Measurements from ENCODE around the gene CDKN2AIPNL.
A peak's percentile ranks its signal among the peaks of the same experiment; 100 is the strongest.
"Not testable (repeated sequence)": the region's sequence is repeated elsewhere in the genome, so short reads cannot be mapped to it uniquely, and the experiment has no call there.

CDKN2AIPNL gene

DNA sequence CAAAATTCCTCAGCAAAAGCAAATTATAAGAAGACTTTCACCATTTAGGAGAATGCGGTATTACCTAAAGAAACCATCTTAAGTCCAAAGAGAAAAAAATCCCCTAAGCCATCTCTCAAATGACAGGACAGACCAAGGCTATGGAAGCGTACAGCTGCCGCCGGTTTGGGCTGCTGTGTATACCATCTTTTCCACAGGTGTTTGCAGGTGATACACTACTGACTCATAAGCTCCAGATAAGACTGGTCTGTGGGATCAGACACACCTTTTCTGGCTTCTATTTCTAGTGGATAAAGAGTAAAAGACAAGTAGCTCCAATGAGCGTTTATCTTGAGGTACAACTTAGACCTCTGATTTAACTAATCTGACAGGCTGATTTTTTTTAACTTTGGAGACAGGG, 7.7 kb downstream of the CDKN2AIPNL start:
- DNase-seq (ENCODE audit: low read depth in 1 of 2, low spot score in 1 of 2): no peak

DNA sequence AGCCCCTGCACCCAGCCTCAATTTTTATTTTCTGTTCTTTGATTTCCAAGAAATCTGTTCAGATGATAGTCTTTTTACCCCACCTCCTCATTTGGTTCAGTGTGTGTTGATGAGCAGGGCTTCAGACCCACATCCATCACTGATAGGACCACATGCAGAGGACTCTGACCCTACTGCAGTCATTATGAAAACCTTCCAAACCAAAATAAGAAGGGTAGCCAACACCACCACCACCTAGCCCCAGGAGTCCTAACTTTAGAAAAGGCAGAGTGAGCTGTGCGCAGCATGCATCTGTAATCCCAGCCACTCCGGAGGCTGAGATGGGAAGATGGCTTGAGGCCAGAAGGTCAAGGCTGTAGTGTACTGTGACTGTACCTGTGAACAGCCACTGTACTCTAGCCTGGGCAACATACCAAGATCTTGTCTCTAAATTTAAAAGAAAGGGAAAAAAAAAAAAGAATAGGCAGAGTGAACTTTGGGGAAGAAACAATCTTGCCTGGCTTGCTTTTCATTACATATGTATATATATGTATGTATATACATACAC, 13.0 kb downstream of the CDKN2AIPNL start:
- DNase-seq (ENCODE audit: low read depth in 1 of 2, low spot score in 1 of 2): no peak

DNA sequence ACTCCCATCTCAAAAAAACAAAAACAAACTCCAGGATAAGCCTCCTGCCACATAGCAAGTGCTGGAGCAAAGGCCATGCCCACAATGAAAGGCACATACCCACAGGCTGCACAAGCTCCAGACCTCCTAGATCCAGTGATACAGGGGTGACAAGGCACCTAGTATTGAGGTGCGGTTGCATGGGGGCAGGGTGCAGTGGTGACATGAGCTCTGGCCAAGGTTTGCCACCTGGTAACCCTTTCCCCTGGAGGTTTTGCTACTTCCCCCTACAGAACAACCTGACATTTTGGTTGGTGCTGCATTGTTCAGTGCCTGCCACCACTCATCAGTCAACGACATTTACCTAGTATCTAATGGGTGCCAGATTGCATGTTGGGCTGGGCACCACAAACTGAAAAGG, 14.5 kb downstream of the CDKN2AIPNL start:
- DNase-seq (ENCODE audit: low read depth in 1 of 2, low spot score in 1 of 2): no peak

DNA sequence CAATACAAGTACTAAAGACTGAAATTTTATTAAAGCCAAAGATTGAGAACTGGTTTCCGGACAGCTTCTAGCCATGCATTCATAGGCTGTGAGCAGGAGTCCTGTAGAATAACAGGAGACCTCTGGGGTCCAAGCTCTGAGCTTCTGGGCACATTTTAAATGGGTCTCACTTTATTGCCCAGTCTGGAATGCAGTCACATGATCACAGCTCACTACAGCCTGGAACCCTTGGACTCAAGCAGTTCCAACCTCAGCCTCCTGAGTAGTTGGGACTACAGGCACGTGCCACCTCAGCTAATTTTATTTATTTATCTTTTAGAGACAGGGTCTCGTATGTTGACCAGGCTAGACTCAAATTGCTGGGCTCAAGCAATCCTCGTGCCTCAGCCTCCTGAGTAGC, 15.4 kb downstream of the CDKN2AIPNL start:
- DNase-seq (ENCODE audit: low read depth in 1 of 2, low spot score in 1 of 2): no peak

DNA sequence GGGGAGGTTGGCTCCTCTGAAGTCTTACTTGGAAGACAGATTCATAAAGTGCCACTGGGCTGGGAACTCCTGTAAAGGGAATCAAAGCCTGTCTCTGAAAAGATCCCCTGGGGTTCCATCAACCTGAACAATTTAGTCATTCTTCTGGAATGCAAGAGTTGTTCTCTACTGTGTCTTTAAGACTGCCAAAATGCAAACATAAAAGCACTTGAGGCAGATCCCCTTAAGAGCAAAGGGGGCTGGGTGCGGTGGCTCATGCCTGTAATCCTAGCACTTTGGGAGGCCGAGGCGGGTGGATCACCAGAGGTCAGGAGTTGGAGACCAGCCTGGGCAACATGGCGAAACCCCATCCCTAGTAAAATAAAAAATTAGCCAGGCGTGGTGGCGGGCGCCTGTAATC, 16.7 kb downstream of the CDKN2AIPNL start:
- no peak for DNase-seq (ENCODE audit: low read depth in 1 of 2, low spot score in 1 of 2)

DNA sequence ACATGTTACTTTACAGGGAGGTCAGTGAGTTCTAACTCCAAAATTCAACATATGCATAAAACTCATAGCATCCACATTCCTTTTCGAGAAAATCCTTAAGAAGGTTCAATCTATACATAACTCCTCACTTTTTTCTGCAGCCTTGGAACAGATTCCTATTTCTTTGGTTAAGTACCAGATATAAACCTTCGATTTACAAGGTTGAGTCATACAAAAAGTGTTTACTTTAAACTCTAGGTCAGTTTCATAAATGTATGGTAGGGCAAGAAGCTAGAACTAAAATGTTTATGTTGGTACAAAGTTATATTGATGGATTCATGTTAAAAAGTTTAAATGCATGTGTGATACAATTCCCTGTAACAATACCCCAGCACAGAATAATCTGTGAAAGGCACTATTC, 19.4 kb downstream of the CDKN2AIPNL start:
- no peak for DNase-seq (ENCODE audit: low read depth in 1 of 2, low spot score in 1 of 2)

DNA sequence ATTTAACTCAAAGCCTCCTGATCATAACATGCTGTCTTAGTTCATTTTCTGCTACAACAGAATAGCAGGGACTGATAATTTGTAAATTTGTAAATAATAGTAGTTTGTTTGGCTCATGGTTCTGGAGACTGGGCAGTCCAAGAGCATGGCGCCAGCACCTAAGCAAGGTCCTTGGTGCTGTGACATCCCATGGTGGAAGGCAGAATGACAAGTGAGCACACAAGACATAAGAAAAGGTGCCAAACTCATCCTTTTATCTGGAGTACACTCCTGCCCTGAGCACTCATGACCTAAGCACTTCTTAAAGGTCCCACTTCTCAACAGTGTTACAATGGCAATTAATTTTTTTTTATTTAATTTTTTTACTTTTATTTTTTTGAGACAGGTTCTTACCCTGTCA, 24.2 kb downstream of the CDKN2AIPNL start:
- no peak for DNase-seq (ENCODE audit: low read depth in 1 of 2, low spot score in 1 of 2)

DNA sequence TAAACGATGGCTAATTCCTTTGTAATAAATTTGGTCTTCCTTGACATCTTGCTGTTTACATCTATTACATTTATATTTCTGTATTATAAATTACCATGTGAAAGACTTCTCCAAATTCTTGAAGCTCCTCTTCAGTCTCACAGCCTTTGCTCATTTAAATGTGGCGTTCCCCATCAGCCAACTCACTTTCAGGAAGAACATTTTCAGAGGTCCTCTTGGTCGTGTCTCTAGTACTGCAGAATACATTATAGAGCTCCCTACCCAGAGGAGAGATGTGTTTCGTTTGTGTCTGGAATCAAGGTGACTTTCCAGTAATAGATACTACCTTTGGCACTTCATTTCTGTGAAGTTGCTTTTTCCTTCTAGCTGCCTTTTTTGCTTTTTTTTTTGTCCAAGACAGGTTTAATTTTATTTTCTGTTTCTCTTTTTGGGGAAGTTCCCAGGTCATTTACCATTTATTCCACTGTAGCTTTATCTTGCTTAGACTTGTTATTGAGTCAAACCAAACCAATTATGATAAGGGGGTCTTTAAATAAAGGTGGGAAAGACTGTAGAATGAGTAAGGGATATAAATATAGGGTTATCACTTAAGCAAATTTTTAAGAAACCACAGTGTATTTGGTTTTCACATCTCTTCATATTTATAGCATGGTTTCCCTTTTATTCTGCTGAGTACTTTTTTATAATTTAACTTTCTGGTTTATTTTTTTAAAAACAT, 27.5 kb downstream of the CDKN2AIPNL start:
- DNase-seq (ENCODE audit: low read depth in 1 of 2, low spot score in 1 of 2): no peak

DNA sequence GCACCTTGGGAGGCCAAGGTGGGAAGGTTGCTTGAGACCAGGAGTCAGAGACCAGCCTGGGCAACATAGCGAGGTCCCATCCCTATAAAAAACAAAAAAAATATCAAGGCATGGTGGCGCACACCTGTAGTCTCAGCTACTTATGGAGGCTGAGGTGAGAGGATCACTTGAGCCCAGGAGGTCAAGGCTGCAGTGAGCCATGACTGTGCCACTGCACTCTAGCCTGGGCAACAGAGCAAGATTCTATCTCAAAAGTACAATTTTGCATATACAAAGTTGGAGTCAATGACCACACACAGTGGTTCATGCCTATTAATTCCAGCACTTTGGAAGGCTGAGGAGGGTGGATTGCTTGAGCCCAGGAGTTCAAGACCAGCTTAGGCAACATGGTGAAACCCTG, 29.5 kb downstream of the CDKN2AIPNL start:
- not testable (repeated sequence) for DNase-seq (ENCODE audit: low read depth in 1 of 2, low spot score in 1 of 2)

DNA sequence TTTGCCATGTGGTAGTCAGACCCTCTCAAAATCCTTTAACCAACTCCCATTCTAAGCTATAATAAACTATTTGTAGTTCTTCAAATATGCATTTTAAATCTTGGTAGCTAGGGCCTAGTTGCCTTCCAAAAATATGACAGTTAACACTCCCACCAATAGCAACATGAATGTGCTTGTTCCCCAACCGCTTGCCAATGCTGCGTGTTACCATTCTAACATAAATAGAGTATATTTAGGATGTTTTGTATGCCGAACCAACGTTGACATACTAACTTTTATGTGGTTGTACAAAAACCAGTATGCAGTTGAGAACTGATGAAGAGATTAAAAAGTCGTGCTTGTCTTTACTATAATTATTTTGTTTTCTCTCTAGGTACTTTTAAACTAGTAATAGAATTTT, 31.3 kb downstream of the CDKN2AIPNL start:
- no peak for DNase-seq (ENCODE audit: low read depth in 1 of 2, low spot score in 1 of 2)

DNA sequence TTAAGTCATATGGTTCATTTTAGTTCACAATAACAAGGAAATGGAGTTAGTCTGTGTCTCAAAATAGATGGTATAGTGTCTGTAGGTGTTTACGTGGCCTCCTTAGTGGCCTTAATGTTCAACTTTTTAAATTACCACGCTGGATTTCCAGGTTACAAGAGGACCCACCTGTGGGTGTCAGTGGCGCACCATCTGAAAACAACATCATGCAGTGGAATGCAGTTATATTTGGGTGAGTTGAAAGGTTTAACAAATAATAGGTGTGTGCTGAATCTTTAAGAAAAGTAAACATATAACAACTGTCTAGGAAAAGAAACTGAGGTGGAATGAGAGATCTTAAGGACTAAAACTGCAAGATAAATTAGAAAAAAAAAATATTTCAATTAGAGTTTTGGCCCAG, 37.4 kb downstream of the CDKN2AIPNL start:
- no peak for DNase-seq (ENCODE audit: low read depth in 1 of 2, low spot score in 1 of 2)

DNA sequence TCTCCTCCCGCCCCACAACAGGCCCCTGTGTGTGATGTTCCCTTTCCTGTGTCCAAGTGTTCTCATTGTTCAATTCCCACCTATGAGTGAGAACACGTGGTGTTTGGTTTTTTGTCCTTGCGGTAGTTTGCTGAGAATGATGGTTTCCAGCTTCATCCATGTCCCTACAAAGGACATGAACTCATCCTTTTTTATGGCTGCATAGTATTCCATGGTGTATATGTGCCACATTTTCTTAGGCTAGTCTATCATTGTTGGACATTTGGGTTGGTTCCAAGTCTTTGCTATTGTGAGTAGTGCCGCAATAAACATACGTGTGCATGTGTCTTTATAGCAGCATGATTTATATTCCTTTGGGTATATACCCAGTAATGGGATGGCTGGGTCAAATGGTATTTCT, 38.0 kb downstream of the CDKN2AIPNL start:
- DNase-seq (ENCODE audit: low read depth in 1 of 2, low spot score in 1 of 2): not testable (repeated sequence)

DNA sequence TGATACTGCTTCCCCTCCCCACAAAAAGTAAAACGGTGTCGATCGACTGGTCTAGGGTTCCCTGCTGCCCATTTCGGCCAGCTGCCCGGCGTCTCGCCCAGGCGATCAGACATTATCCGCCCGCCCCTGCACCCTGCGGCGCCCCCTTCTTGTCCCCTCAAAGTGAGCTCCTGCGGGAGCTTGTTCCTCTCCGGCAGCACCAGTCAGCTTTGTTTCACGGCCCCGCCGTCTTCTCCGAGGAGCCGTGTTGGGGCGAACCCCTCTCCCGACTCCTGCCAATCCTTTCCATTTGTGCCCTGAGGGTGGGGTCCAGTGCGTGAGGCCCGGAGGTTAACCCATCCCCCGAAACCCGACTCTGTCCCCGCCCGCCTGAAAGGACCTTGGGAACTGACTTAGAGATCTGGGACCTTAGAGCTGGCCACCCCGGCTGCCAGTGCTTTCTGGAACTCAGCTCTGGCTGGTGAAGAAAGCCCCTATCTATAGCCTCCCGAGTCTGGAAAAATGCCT, 39.8 kb downstream of the CDKN2AIPNL start:
- peak; percentile 15 to 20 for DNase-seq (ENCODE audit: low read depth in 1 of 2, low spot score in 1 of 2)

DNA sequence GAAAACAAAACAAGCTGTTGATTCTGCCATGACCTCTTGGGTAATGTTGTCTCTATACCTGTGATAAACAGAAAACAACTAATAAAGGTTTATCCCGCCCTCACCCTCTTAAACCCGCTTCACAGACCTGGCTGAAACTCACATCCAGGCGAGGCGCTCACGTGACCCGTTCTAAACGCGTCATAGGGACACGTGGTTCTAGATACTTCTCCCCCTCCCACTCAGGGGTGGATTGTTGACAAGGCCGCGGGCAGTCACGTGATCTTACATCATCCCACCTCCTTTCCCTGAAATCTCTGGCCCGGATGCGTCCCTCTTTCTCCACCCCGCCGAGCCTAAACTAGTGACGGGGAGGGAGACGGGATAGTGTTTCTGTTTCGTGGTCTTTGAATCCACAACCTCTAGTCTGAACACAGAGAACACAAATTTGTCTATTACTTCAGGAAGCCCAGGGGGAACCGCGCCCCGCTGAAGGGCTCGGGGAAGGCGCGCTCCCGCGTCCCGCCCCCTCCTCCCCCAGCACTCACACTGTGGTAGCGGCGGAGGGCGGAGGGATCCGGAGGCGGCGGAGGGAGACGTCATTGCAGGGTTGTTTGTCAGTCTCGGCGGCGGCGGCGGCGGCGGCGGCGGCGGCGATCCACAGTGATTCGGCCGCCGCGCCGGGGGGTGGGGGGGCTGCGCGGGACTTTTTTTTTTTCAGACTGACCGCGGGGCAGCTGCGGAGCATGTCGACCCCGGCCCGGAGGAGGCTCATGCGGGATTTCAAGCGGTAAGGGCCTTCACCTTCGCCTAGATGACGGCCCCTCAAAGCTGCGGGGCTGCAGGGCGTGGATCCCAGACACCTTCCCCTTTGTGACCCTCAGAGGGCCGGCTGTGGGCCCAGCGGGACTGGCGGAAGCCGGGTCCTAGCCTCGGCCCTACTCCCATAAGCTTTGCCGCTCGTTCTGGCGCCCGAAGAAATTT, 40.5 kb downstream of the CDKN2AIPNL start, which contains the start of gene UBE2B:
Gene UBE2B (plus strand): TSS at position 699 of the 963 bp plus-strand sequence. CDS start 27 bp downstream, at position 726.
- peak; percentile 95 to 96 for DNase-seq (ENCODE audit: low read depth in 1 of 2, low spot score in 1 of 2)

DNA sequence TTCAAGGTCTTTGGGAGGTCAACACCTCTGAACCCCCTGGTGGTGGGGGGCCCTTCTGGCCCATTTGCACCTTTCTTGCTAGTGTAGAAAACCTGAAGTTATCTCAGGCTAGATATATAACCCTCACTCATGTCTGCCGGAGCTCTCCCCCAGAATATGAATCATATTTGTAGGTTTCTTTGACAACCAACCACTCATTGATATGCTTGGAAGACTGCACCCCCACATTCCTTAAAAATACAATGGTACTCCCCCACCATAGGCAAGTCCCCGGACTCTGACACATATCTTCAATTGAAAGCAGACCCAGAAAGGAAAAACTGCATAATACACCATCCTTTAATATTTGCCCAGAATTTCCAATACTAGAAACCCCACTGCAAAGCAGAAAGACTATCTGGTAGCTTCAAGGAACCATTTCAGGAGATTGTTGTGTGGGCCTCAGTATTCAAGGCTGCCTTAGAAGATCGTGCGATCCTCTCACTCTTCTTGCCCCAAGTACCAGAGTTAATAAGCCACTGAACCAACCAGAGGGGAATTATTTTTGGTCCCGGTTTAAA, 41.3 kb downstream of the CDKN2AIPNL start:
- DNase-seq (ENCODE audit: low read depth in 1 of 2, low spot score in 1 of 2): no peak

DNA sequence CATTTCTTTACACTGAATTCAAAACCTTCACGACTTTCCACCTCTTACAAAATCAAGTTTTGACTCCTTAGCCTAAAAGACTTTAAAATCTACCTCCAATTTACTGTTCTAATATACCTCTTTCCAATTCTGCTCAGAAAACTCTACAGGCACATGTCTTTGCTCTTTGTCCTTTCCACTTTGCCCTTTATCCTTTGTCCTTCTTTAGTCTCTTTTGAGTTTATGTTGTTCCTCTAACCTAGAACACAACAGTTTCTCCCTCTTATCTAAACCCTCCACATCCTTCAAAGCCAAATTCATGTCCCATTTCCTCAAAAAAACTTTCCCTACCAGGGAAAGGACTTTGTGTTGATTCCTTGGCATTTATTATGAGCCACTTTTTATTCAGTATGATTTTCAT, 46.1 kb downstream of the CDKN2AIPNL start:
- DNase-seq (ENCODE audit: low read depth in 1 of 2, low spot score in 1 of 2): no peak

DNA sequence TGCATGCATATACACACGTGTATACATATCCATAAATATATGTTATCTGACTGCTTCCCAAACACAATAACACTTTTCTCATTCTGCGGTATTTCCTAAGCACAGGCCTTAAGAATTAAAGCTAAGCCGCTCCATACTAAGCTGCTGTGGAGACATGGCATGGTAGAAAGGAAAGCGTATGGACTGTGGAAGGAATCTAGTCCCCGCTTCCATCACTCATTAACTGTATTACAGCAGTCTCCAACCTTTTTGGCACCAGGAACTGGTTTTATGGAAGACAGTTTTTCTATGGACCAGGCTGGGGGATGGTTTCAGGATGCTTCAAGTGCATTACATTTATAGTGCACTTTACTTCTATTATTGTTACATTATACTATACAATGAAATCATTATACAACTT, 56.0 kb downstream of the CDKN2AIPNL start:
- no peak for DNase-seq (ENCODE audit: low read depth in 1 of 2, low spot score in 1 of 2)

Data from stimulated activated CD4-positive, alpha-beta T cell treated with anti-CD3 and anti-CD28 coated beads, Interleukin-15, amount 100 ng/mL, for 1 hour (primary cell).